AG04449 (cell line): ENCODE results near the gene ARFGEF3.

Experiments used
- CTCF ChIA-PET: fragments of 350-600 bp; formaldehyde crosslinking; extraction: SDS; loops from one replicate; lab custom pipeline; 2021; ENCODE audit warnings: antibody characterized with exemption; lab: Yijun Ruan, JAX
- POLR2A ChIA-PET: fragments of 400-600, 350-600 bp; formaldehyde crosslinking; extraction: SDS; loops from one replicate; lab custom pipeline; 2020; ENCODE audit warnings: antibody characterized with exemption, inconsistent platforms; lab: Yijun Ruan, JAX
- DNase-seq: peaks from one replicate; pipeline ENCODE4 v3.0.0-alpha.2; 2010; ENCODE audit warnings: low read depth, low spot score
- H3K4me3 ChIP-seq: 2 replicates; pipeline ENCODE4 v1.5.1; 2011; ENCODE audit warnings: low read depth, mild to moderate bottlenecking, control low read depth, low read length
- CTCF ChIP-seq: IDR thresholded peaks from one replicate; pipeline ENCODE4 v1.5.1; 2011; ENCODE audit warnings: mild to moderate bottlenecking, moderate library complexity, low read length, control low read depth, inconsistent platforms; ENCODE audit not compliant: insufficient read depth; ENCODE audit errors: missing control alignments

Gene ARFGEF3

DNA sequence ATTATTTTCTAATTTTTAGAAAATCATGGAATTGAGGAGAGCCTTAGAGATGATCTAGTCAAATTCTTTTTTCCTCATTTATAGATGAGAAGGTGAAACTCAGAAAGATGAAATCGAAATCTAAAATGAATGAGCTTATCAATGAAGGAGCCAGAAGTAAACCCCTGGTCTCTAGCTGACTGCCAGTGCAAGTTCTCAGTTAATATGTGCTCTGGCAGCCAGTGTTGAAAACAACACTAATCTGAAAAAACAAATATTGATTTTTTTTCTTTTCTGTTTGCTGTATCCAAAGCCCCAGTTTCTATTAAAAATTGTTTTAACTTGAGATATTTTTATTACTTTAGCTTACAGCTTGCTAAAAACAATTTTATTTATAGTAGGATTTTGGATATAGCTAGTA lies 78.0 kb downstream of the ARFGEF3 start:
- ChIA-PET CTCF (no interaction called here), POLR2A (no interaction called here)
- no peak overlapping the region for H3K4me3 ChIP-seq
- no peak for DNase-seq
- no peak for TF ChIP-seq CTCF

GRCh38 chr6:138240476-138241245 lies 78.9 kb downstream of the ARFGEF3 start:
- H3K4me3 ChIP-seq, result no peak overlapping the region
- TF ChIP-seq CTCF, result no peak
- ChIA-PET POLR2A (no interaction called here), CTCF (no interaction called here)
- DNase-seq, result peak; percentile 16

GRCh38 chr6:138241381-138241780 lies 79.6 kb downstream of the ARFGEF3 start:
- DNase-seq, result no peak
- H3K4me3 ChIP-seq, result no peak overlapping the region
- CTCF ChIA-PET, result no interaction called here
- POLR2A ChIA-PET, result interaction anchor here (1.1 kb wide), 1 partner anchor 9 kb away, joined by 6 read pairs; no protein-coding TSS in a partner anchor
- TF ChIP-seq CTCF, result no peak

DNA sequence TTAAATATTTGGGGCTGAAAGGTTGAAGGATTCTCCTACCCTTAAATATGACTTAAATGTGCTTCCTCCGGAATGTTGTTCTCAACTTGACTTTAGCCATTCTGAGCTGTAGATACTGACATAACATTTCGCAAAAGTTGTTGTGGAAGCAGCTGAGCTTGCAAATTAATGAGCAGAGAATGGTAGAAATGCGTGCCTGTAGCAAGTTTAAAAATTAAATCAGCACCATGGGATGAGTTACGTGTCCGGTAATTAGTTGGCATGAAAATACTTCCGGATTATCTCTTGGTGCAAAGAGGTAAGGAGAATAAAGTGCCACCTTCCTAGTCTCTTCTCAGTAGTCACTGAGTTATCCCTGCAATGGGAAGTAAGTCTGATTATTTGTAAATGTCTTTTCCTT lies 80.2 kb downstream of the ARFGEF3 start:
- POLR2A ChIA-PET, result interaction anchor here (1.1 kb wide), 1 partner anchor 8 kb away, joined by 6 read pairs; no protein-coding TSS in a partner anchor
- CTCF ChIA-PET, result no interaction called here

DNA sequence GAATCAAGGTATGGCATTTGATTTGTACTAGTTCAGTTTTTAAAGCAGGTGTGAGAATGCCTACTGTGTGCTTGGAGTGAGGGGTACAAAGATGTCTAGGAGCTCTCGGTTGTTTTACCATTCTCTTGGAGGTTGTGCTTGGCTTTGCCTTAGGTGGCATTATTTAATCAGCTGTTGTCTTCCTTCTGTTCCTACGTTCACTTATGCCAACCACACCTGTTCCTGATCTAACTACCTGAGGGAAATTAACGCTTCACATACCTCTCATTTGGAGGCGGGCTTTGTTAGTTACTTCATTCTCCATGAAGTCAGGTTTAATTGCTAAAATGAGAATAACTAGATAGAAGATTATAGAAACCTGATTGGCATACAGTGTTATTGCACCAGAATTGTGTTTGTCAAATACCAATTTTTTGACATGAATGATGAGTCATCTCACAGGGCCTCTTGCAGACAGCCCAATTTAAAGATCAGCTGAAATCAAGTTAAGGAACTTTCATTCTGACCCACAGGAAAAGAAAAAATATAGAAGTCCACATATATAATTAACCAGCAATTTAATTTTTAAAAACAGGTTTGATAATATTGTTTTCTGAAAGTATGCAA lies 81.4 kb downstream of the ARFGEF3 start:
- H3K4me3 ChIP-seq, result no peak overlapping the region
- no peak for TF ChIP-seq CTCF
- DNase-seq, result no peak
- CTCF ChIA-PET, result no interaction called here
- POLR2A ChIA-PET, result no interaction called here

More for the DNA sequence above, 80.2 kb downstream of the ARFGEF3 start:
- H3K4me3 ChIP-seq, result no peak overlapping the region
- no peak for TF ChIP-seq CTCF
- DNase-seq, result no peak

GRCh38 chr6:138245751-138246150 lies 84.0 kb downstream of the ARFGEF3 start:
- POLR2A ChIA-PET, result no interaction called here
- DNase-seq, result no peak
- CTCF ChIA-PET, result no interaction called here
- no peak overlapping the region for H3K4me3 ChIP-seq
- no peak for TF ChIP-seq CTCF
